ENCODE data around the gene TRAF3.
"Not testable (repeated sequence)": the region's sequence is repeated elsewhere in the genome, so short reads cannot be mapped to it uniquely, and the experiment has no call there.

TRAF3 gene

DNA sequence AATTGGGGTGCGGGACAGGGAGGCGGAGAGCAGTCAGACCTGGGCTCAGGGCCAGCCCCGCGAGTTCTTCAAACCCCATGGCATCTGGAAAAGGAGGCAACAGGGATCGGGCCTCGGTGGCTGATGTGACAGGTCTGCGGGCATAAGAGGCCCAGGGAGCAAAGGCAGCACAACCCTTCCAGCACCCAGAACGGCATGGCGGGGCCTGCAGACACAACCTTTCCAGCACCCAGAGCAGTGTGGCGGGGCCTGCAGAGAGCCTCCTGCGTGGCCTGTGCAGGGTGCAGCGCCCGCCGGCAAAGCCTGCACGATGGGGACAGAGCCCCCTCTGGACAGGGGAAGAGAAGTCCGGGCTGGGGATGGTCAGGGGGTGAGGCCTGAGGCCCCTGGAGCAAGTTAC lies 26.2 kb upstream of the TRAF3 start:
- DNase-seq (ENCODE audit: low read depth in 2 of 3, low spot score in 1 of 3): no peak

DNA sequence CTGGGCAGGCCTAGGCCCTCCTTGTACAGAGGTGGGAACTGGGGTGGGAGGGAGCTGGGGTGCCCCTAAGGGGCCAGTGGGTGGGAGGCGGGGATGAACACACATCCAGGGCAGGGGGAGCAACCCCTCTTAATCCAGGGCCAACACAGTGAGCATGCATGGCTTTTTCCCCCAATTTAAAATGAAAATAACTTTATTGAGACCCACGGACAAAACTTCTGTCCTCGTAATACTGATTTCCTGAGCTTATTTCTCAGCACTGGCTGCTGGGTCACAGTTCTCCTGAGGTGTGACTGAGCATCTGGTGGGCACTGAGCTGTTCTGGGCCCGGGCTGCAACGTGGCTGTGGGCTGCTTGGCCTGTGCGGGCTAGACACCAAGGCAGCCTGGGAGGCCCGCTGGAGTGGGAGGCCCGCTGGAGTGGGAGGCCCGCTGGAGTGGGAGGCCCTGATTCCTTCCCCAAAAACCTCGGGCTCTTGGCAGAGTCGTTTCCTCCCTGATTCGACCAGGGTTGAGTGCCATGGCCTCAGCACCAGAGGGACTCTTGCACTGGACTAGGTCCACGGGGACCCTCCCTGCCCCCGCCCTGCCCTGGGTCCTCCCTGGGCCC lies 24.9 kb upstream of the TRAF3 start:
- DNase-seq (ENCODE audit: low read depth in 2 of 3, low spot score in 1 of 3): no peak

DNA sequence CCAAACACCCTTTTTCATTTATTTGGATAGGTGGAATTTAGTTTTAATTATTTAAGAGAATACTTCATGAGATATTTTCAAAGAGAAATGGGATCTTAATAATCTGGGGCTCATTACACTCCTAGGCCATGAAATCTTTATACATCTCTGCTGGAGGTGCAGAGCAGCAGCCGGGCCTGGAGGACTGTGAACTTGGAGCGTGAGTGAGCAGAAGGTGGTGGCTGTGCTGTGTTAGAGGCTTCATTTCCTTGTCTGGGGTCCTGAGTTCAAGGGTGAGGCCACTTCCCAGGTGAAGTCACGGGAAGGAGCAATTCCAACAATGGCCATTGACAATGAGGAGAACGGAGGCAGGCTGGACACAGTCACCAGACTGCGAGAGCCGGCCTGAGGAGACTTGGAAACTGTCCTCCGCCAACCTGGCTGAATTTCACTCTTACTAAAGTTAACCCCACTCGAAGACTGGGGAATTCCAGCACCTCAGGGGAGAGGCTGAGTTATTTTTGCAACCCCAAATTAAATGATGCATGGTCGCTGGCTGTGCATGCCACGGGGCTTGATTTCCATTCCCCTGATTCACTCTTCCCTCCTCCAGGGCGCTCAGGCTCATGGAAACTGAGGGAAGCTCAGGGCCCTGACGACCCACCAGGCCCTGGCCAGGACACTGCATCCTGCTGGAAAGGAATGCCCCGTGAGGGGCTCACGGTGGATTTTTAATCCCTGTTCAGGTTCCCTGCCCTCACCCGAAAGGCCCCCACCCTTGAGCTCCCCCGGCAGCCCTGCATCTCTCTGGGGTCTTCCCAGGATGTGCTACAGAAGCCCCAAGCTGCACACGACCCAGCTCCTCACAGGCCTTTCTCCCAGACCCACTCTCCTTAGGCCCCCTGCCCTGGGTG lies 22.6 kb upstream of the TRAF3 start:
- no peak for DNase-seq (ENCODE audit: low read depth in 2 of 3, low spot score in 1 of 3)

DNA sequence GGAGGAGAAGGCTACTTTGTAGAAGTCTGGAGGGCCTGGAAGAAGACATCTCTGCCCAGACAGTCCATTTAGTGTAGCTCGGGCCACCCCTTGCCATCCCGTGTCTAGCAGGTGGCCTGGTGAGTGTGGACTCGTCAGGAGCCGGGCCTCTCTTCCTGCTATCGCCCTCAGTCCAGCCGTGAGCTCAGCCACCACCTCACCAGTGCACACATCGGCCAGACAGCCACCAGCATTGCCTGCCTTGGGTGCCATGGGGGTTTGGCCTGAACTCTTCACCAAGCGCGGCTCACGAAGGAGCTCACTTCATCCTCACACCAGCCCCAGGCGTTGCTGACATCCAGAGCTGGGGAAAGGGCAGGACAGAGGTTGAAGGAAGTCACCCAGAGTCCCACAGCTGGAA lies 19.6 kb upstream of the TRAF3 start:
- DNase-seq (ENCODE audit: low read depth in 2 of 3, low spot score in 1 of 3): no peak

DNA sequence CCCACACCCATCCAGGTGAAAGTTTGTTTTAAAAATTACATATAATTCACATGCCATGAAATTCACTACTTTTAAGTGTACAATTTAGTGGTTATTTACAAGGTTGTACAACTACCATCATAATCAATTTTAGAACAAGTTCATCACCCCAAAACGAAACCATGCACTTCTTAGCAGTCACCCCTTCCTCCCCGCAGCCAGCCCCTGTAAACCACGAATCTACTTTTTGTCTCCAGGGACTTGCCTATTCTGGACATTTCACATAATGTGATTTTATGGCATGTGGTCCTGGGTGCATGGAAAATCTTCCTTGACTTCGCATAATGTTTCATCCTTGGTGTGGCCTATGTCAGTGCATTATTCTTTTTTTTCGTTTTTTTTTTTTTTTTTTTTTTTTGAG lies 19.2 kb upstream of the TRAF3 start:
- DNase-seq (ENCODE audit: low read depth in 2 of 3, low spot score in 1 of 3): no peak

DNA sequence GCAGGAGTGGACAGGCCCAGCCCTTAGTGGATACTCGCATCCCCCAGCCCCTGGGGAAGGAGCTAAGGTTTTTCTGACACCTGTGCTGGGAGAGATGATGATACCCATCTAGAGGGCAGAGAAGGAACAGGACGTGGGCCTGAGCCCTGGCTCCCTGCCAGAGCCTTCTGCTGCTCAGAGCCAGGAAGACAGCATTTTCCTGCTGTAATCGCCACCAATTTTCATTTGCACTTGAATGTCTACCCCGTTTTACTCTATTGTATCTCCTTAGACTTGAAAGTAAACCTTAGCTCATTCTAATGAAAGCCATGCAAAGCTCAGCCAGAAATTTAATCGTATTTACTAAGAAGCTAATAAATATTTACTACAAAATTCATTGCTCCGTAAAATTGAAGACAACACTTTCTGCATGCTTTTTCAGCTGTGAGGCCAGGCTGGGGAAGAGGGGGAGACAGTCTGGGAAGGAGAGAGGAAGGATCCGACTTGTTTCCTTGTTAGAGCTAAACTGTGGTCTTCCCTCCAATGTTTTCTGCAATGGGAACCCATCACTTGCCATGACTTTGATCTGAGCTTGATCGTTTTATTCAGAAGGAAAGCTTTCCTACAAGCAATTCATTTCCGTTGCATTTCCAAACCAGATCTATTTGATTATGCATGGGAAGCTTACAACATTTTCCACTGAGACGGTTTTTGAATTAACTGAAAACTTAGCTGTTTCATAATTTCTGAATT lies 17.6 kb upstream of the TRAF3 start:
- no peak for DNase-seq (ENCODE audit: low read depth in 2 of 3, low spot score in 1 of 3)

DNA sequence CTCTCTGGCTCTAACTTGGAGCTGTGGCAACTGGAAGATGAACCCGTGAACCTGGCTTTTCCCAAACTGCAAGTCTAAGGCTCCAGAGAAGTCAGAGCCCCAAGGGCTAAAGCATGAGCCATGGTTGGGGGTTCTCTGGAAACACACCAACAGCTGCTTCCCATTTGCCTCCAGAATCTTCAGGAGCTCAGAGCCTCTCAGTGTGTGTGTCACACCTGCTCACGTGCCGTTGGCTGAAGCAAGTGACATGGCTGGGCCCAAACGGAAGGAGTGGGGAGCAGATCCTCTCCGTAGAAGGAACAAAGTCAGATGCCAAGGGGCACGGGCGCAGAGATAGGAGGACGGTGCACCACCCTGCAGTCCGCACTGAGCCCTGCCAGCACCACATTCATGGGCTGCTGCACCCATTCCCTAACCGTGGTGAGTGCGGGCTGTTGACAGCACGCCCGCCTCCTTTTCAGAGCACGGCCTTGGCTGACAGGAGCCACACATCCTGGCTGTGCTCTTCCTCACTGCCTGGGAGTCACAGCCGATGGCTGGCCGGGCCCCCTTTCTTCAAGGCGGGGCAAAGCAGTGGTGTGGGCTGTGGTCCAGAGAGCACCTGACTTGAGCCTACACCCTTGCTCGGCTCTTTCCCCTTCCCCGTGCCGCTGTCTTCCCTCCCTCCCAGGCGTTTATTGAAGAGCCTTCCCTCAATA lies 16.6 kb upstream of the TRAF3 start:
- DNase-seq (ENCODE audit: low read depth in 2 of 3, low spot score in 1 of 3): no peak

DNA sequence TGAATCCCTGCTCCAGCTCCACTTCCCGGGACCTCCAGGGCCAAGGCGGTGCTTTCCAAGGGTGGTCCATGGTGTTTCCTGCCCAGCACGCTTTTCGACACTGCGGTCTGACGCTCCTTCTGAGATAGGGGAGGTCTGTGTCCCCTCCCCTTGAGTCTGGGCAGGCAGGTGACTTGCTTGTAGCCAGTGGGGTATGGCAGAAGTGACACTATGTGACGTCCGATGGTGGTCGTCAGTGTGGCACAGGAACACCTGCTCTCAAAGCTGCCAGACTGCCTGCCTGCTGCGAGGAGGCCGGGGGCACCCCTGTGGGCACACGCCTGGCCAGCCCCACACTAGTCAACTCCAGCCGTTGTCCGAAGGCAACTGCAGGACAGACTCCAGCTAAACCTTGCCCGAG lies 16.0 kb upstream of the TRAF3 start:
- no peak for DNase-seq (ENCODE audit: low read depth in 2 of 3, low spot score in 1 of 3)

DNA sequence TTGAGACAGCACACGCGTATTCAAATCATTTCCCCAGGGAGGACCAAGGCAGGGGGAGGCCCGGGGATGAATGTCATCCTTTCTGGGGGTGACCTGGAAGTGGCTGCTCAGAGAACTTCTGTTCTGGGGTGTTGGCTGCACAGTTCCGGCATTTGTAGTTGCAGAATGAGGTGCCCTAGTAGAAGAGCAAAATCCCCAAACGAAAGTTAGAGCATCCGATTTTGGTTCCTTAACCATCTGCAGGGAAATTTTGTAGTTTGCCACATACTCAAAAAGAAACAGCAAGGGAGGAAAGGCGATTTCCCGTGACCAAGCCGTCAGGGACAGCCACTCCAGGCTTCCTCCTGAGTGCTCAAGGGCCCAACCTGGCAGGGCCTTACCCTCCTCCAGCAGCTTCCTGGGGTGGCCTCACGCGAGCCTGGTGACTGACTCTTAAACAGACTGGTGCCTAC lies 13.0 kb upstream of the TRAF3 start:
- DNase-seq (ENCODE audit: low read depth in 2 of 3, low spot score in 1 of 3): no peak

DNA sequence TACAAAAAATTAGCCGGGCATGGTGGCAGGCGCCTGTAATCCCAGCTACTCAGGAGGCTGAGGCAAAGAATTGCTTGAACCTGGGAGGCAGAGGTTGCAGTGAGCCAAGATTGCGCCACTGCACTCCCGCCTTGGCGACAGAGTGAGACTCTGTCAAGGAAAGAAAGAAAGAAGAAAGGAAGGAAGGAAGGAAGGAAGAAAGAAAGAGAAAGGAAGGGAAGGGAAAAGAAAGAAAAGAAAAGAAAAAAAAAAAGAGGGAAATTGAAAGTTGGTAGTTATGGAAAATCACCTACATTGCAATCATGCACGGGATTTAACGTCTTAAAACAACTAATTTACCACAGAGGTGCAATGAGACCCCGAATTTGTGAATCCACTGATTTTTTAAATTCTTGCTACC lies 11.5 kb upstream of the TRAF3 start:
- DNase-seq (ENCODE audit: low read depth in 2 of 3, low spot score in 1 of 3): not testable (repeated sequence)

DNA sequence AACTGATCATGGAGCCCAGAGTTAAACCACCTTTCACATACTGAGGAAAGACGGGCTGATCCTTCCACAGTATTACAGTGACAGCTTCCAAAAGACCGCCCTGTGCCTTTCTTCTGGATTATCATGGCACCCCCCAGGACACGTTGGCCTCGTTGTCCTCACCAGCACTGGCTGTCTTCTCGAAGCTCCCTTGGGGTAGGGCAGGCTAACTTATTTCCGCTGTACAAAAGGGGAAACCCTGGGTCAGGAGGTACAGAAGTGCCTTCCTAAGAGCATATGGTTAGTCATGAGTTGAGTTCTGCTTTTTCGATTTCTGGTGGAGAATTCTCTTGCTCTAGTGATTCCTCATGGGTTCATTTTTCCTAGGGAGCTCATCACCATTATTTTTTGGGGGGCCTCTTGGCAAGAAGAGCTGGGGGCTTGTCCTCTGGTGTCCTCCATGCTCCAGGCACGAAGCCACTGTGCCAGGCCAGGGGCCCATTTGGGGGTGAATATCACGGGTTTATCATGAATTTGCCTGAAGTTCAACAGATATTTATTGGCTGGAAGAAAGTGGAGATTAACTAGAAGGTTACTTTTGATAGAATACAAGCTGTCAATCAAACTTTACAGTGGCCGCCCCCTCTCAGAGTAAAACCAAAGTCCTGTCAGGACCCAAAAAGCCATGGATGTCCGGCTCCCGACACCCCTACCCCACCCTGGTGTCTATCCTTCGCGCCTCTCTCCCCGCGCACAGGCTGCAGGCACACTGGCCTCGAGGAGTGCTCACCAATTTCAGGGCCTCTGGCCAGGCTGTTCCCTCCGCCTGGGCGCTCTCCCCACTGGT lies 8.8 kb upstream of the TRAF3 start:
- no peak for DNase-seq (ENCODE audit: low read depth in 2 of 3, low spot score in 1 of 3)

DNA sequence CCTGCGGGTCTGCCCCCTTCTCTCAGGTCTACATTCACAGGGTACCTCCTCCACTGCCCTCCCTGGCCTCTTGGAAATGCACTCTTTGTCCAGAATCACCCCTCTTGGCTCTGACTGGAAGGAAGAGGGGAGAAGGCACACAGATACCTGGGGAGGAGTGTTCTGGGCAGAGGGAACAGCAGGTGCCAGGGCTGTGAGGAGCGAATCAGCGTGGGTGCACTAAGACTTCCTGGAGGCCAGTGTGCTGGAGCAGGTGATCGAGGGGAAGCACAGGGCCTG lies 8.3 kb upstream of the TRAF3 start:
- DNase-seq (ENCODE audit: low read depth in 2 of 3, low spot score in 1 of 3): no peak

DNA sequence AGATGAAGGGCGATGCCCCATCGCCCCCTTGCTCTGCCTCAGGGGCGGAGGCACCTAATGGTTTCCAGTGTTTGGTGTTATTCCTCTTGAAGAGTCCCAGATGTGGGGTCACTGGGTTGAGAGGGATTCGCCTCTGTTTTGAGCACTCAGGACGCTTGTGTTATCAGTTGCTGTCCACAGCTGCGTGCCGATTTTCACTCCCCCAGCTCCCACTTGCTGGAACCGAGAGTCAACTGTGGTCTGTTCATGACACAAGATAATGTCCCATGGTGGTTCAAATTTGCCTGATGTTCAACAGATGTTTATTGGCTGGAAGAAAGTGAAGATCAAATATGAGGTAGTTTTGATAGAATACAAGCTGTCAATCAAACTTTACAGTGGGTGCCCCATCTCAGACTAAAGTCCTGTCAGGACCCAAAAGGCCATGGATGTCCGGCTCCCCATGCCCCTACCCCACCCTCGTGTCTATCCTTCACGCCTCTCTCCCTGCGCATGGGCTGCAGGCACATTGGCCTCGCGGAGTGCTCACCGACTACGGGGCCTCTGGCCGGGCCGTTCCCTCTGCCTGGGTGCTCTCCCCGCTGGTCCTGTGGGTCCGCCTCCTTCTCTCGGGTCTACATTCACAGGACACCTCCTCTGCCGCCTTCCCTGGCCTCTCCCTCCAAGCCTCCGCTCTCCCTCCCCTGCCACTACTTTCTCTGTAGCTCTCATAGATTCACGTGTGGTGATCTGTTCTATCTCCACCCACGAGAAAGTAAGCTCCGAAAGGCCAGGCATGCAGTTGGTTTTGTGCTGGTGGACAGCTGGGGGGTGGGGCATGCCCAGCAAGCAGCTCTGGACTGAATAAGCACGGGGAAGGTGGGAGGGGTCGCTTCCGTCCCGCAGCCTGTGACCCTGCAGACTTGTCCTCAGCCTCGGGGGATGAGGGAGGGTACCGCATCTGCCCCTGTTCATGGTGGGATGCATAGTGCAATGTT lies 6.8 kb upstream of the TRAF3 start:
- DNase-seq (ENCODE audit: low read depth in 2 of 3, low spot score in 1 of 3): no peak

DNA sequence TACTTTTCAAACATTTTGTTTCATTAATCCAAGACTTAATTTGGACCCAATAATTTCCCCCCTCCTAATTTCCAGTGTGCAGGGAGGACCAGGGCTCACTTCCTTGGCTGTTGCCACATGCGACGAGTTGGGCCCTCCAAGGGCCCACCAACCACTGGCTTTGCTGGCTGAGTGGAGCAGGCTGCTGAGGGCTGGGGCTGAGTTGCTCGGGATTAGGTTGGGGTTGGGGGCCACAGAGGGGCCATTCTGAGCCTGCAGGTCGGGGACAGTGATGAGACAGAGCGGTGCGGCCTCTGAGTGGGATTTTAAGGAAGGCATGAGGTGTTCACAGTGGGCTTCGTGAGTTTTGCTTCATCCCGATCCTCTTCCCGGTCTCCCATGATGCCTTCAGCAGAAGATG lies 6.1 kb upstream of the TRAF3 start:
- DNase-seq (ENCODE audit: low read depth in 2 of 3, low spot score in 1 of 3): no peak

DNA sequence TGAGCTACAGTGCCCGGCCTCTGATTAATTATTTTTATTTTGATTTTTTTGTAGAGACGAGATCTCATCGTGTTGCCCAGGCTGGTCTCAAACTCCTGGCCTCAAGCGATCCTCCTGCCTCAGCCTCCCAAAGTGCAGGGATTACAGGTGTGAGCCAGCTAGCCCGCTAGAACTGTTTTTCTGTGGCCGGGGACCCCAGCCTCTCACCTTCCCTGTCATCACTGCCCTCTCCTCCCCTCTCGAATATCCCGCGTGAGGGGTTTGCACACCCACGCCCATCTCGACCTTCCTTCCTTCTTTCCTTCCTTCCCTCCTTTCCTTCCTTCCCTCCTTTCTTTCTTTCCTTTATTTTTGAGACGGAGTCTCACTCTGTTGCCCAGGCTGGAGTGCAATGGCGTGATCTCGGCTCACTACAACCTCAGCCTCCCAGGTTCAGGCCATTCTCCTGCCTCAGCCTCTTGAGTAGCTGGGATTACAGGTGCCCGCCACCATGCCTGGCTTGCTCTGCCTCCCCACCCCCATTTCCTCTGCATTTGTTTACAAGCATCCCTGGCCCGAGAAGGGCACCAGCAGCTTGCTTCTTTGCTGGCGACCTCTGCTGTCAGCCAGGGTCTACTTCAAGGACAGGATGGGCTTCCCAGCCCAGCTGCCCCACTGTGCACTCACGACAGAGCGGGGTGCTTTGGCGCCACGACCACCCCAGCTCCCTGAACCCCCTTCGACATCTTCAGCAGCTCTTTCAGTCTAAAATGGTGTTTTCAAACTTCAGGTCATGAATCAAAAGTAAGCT lies 4.3 kb upstream of the TRAF3 start:
- no peak for DNase-seq (ENCODE audit: low read depth in 2 of 3, low spot score in 1 of 3)

DNA sequence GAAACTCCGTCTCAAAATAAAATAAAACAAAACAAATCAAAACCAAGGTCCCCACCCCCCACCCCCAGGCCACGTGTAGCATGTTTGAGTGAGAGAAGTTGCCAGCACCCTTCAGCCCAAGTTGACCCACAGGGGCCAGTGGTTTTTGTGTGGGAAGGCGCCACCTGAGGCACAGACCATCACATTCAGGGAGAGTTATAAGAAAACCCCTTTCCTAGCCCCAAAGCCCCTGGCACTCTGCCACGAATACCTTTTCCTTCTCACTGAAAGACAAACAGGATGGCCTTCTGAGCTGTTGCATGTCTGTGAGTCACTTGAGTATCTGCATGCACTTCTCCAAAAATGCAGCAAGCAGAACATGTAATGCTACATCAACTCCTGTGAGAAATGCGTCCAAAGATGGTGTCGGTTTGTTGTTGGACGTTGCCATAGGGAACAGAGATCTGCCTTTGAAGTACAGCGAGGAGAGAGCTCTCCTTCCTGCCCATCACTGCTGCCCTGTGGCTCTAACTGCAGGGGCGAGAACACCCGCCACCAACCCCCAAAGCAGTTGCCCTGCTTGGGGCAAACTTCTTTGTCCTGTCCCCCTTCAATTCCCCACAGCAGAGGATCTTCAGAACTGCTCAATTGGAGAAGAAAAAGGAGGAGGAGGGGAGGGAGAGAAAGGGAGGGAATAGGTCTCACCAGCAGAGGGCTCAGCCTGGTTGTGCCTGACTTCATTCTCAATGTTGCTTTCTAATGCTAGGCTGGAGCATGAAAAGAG lies 2.7 kb upstream of the TRAF3 start:
- DNase-seq (ENCODE audit: low read depth in 2 of 3, low spot score in 1 of 3): peak; percentile 26 to 46 (median 38)

DNA sequence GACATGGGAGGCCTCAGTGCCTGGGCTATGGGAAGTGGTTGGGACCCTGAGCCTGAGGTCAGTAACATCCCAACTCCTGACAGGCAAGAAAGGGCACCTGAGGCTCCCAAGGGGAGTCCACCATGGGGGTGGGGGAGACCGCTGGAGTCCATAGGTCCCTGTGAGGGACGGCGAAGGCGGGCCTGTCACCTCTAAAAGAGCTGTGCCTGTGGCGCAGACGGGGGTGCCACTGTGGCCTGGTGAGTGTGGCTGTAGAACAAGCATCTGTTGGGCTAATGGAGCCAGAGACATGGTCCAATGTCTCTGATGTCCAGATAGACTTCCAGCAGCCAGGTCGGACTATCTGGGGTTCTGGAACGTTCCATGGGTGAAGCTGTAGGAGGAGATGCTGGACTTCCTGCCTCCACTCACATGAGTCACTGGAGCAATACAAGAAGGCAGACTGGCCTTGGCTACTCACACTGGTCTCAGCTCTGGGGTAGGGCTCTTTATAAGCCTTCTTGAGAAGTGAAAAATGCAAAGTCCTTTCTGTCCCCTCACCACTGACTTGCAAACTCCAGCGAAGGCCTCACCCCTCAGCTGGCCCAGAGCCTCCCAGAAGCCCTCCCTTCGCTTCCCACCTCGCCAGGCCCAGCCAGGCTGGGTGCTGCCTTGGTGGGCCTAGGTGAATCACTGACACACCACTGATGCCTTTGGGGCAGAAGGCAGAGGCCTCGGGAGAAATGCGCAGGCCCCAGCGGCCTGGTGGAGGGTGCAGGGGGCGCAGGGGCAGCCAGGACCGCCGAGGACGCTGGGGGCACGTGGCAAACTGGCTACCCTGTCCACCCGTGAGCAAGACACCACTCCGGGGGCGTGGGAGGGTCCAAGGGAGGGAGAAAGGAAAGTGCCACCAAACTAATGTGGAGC lies 1.1 kb upstream of the TRAF3 start:
- no peak for DNase-seq (ENCODE audit: low read depth in 2 of 3, low spot score in 1 of 3)

All from stimulated activated CD4-positive, alpha-beta T cell treated with anti-CD3 and anti-CD28 coated beads, Interleukin-12 subunit alpha, Interleukin-12 subunit beta, amount 100 ng/mL, for 48 hours (primary cell).